ENCODE results near the gene DDX3X.
"Not testable (repeated sequence)": the region's sequence is repeated elsewhere in the genome, so short reads cannot be mapped to it uniquely, and the experiment has no call there.

DDX3X gene

GRCh38 chrX:41332005-41332404 lies 2.0 kb upstream of the DDX3X start:
- no peak for DNase-seq

GRCh38 chrX:41332408-41333002 lies 1.5 kb upstream of the DDX3X start:
- DNase-seq: no peak

GRCh38 chrX:41333003-41333743 lies 789 bp upstream of the DDX3X start:
- peak; percentile 93 for DNase-seq

- DNase-seq: peak; percentile 35
These were observed 618 bp downstream of the DDX3X start for GRCh38 chrX:41334363-41335197.

GRCh38 chrX:41335198-41335957 lies 1.4 kb downstream of the DDX3X start:
- no peak for DNase-seq

- DNase-seq: no peak
These were observed 2.0 kb downstream of the DDX3X start for GRCh38 chrX:41335958-41336331.

GRCh38 chrX:41336447-41336846 lies 2.5 kb downstream of the DDX3X start:
- no peak for DNase-seq

- no peak for DNase-seq
These were observed 3.2 kb downstream of the DDX3X start for GRCh38 chrX:41337140-41337539.

- DNase-seq: no peak
These were observed 4.5 kb downstream of the DDX3X start for GRCh38 chrX:41338436-41338835.

GRCh38 chrX:41339148-41339547 lies 5.2 kb downstream of the DDX3X start:
- DNase-seq: no peak

GRCh38 chrX:41344053-41344452 lies 10.1 kb downstream of the DDX3X start:
- no peak for DNase-seq

GRCh38 chrX:41347186-41347585 lies 13.2 kb downstream of the DDX3X start:
- DNase-seq: no peak

GRCh38 chrX:41348551-41348950 lies 14.6 kb downstream of the DDX3X start:
- no peak for DNase-seq

- DNase-seq: no peak
These were observed 16.4 kb downstream of the DDX3X start for GRCh38 chrX:41350150-41350975.

- no peak for DNase-seq
These were observed 17.1 kb downstream of the DDX3X start for GRCh38 chrX:41350976-41351569.

- no peak for DNase-seq
These were observed 18.0 kb downstream of the DDX3X start for GRCh38 chrX:41351923-41352322.

- DNase-seq: no peak
These were observed 18.4 kb downstream of the DDX3X start for GRCh38 chrX:41352329-41352838.

GRCh38 chrX:41353985-41354384 lies 20.0 kb downstream of the DDX3X start:
- no peak for DNase-seq

- no peak for DNase-seq
These were observed 35.2 kb downstream of the DDX3X start for GRCh38 chrX:41369152-41369551.

- not testable (repeated sequence) for DNase-seq
These were observed 37.6 kb downstream of the DDX3X start for GRCh38 chrX:41371575-41371974.

GRCh38 chrX:41373989-41374606 lies 40.1 kb downstream of the DDX3X start:
- DNase-seq: no peak
